ENCODE measurements around the gene LARGE1. TPM values are rescaled to one million over a fixed set of nuclear protein-coding genes. Genes with fewer than 3 reads are reported as not detected.

Gene LARGE1
- total and polyA plus RNA-seq, 8 donors, result 4.1 to 29.3 (median 13.7) TPM

- FAIRE-seq (no peak), DNase-seq (no peak), ATAC-seq (no peak)
- H3K27ac ChIP-seq, result no peak overlapping the region
- no peaks in the 10 kb centered on the region for H3K27me3 ChIP-seq
- no peak for TF ChIP-seq CTCF (IDR thresholded peaks at IDR 0.05)
- no peak overlapping the region for H3K4me3 ChIP-seq
- H3K4me1 ChIP-seq, result no peaks in the 10 kb centered on the region
- no peaks in the 10 kb centered on the region for H3K9me3 ChIP-seq
- H3K36me3 ChIP-seq, result no peaks in the 10 kb centered on the region
- WGBS, 2 donors, result 95 to 100% methylated on average over 1 of the region's 1 CpG
- intact Hi-C loops (cut with DNase I), result no loop called here
Measured at GRCh38 chr22:33865996-33866395, 54.3 kb downstream of the LARGE1 start.

- no peak overlapping the region for H3K27ac ChIP-seq
- ATAC-seq, result no peak
- 74 to 79% methylated on average over 5 of the region's 5 CpGs for WGBS, 2 donors
- no peak for TF ChIP-seq CTCF (IDR thresholded peaks at IDR 0.05)
- DNase-seq, result no peak
- FAIRE-seq, result no peak
- no peaks in the 10 kb centered on the region for H3K9me3 ChIP-seq
- no peak overlapping the region for H3K4me3 ChIP-seq
- no peaks in the 10 kb centered on the region for H3K36me3 ChIP-seq
- no peaks in the 10 kb centered on the region for H3K4me1 ChIP-seq
- intact Hi-C loops (cut with DNase I), result no loop called here
- no peaks in the 10 kb centered on the region for H3K27me3 ChIP-seq
Measured at GRCh38 chr22:33865248-33865647, 55.0 kb downstream of the LARGE1 start.

- H3K27ac ChIP-seq, result no peak overlapping the region
- intact Hi-C loops (cut with DNase I), result no loop called here
- FAIRE-seq (no peak), DNase-seq (no peak), ATAC-seq (peak in 1 of 4 donors; percentile 36)
- H3K36me3 ChIP-seq, result no peaks in the 10 kb centered on the region
- no peak overlapping the region for H3K4me3 ChIP-seq
- H3K4me1 ChIP-seq, result no peaks in the 10 kb centered on the region
- 79 to 82% methylated on average over 7 of the region's 7 CpGs for WGBS, 2 donors
- no peak for TF ChIP-seq CTCF (IDR thresholded peaks at IDR 0.05)
- no peaks in the 10 kb centered on the region for H3K9me3 ChIP-seq
- no peaks in the 10 kb centered on the region for H3K27me3 ChIP-seq
Measured at GRCh38 chr22:33864723-33865130, 55.5 kb downstream of the LARGE1 start.

- Histone ChIP-seq H3K27me3 (no peaks in the 10 kb centered on the region), H3K4me3 (no peak overlapping the region), H3K27ac (no peak overlapping the region), H3K36me3 (no peaks in the 10 kb centered on the region), H3K9me3 (no peaks in the 10 kb centered on the region), H3K4me1 (no peaks in the 10 kb centered on the region)
- intact Hi-C loops (cut with DNase I), result no loop called here
- ATAC-seq (no peak), FAIRE-seq (no peak), DNase-seq (no peak)
- WGBS, 2 donors, result 76 to 80% methylated on average over 12 of the region's 12 CpGs
- no peak for TF ChIP-seq CTCF (IDR thresholded peaks at IDR 0.05)
Measured at GRCh38 chr22:33861216-33861875, 58.9 kb downstream of the LARGE1 start.

GRCh38 chr22:33860386-33860785 lies 59.9 kb downstream of the LARGE1 start:
- ATAC-seq (no peak), DNase-seq (no peak), FAIRE-seq (no peak)
- no peaks in the 10 kb centered on the region for H3K4me1 ChIP-seq
- H3K27me3 ChIP-seq, result no peaks in the 10 kb centered on the region
- no peak overlapping the region for H3K4me3 ChIP-seq
- TF ChIP-seq CTCF (IDR thresholded peaks at IDR 0.05), result no peak
- no peaks in the 10 kb centered on the region for H3K36me3 ChIP-seq
- no peak overlapping the region for H3K27ac ChIP-seq
- no peaks in the 10 kb centered on the region for H3K9me3 ChIP-seq
- WGBS, 2 donors, result 94 to 96% methylated on average over 8 of the region's 8 CpGs
- intact Hi-C loops (cut with DNase I), result no loop called here
